NCI-H524 treated with DMSO at 0.1 percent for 48 hours (cell line): ENCODE measurements around the gene RHOA.
"Not testable (repeated sequence)": the region's sequence is repeated elsewhere in the genome, so short reads cannot be mapped to it uniquely, and the experiment has no call there.

Experiments
- DNase-seq: peaks from one replicate; lab custom pipeline; 2025; lab: John Stamatoyannopoulos, UW

The RHOA gene

DNA sequence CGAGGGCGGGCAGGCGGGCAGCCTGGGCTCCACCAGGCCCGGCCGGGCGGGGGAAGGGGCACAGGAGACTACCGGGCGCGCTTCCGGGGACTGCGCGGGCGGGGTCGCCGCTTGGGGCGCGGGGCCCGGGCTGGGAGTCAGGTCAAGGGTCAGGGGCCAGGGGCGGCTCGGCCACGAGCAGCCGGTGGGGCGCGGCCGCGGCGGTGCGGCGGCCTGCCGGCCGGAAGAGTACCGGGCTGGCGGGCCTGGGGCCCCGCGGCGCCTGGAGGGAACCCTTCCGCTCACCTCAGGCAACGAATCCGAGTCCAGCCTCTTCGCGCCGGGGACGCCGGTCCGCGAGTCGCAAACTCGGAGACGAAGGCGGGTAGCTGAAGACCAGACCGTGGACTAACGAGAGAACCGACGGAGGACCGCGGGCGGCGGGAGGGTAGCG, 225 bp downstream of the RHOA start:
- DNase-seq: no peak

DNA sequence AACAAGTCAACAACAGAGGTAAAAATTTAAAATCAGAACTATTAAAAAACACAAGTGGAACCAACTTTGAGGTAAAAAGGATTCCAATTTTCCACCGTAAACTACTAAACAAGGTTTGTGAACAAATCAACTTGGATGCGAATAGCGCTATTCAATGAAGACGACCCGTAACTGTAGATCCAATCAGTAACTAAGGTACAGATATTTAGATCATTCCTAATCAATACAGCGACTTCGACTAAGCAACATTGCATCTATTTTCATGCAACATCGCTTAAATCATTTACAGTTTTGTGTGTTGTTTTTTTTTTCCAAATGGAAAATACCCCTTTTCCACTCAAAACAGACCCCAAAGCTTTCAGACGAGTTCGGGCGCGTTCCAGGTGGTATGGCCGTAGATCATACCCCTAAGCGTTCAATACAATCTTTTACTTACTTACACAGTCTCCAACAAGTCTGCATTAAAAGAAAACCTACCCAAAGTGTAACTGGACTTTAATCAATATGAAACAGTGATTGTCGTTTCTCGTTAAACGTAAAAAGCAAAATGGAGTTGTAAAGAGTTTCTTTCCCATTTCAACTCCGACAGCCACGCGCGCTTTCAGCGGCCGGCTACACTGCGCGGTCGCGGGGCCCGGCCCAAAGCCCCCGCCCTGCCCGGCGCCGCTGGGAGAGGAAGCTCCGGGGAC, 786 bp downstream of the RHOA start:
- no peak for DNase-seq

DNA sequence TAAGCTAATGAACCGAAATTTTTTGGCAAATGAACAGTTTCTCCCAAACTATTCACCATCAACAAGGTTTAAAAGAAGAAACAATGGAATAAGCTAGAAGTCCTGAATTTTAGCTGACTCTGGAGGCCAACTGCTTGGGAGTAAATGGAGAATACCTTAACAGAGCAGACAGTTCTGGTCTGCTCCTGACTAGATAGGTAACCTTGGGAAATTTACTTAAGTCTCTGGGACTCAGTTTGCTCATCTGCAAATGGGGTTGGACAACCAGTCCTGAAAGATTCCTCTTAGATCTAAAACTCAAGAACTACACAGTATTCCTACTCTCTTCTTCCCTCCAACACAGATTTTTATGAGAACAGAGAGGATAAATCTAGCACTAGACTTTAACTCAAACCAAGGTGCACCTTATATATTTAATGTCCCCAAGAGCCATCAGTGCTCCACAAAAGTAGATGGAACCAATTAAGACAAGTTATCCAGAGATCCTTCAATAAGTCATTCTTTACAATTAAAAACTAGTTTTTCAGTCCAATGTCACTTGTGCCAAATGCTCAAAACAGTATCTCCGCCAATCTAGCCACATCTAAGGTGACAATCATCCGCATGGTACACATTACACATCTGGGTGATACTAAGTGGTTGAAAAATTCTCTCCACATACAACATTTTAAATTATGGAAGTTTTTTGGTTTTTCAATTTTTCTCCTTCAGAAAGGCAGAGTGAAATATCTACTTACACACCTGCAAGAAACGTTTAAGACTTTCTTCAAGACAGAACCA, 1.5 kb downstream of the RHOA start:
- no peak for DNase-seq

DNA sequence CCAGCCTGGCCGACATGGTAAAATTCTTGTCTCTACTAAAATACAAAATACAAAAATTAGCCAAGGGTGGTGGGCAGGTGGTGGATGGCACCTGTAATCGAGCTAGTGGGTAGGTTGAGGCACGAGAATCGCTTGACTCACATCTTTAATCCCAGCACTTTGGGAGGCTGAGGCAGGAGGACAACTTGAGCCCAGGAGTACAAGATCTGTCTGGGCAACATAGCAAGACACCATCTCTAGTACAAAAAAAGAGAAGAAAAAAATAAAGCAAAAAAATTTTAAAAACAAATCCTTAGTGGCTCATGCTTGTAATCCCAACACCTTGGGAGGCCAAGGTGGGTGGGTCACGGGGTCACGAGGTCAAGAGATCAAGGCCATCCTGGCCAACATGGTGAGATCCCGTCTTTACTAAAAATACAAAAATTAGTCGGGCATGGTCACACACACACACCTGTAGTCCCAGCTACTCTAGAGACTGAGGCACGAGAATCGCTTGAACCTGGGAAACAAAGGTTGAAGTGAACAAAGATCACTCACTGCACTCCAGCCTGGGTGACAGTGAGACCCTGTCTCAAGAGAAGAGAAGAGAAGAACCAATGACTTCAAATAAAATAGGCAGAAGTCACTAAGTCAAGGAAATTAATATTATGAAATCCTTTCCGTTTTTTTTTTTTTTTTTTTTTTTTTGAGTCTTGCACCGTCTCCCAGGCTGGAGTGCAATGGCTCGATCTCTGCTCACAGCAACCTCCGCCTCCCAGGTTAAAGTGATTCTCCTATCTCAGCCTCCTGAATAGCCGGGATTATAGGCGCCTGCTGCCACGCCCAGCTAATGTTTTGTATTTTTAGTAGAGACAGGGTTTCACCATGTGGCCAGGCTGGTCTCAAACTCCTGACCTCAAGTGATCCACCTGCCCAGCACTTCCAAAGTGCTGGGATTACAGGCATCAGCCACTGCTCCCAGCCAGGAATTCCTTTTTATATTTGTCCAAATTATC, 4.9 kb downstream of the RHOA start:
- DNase-seq: no peak

DNA sequence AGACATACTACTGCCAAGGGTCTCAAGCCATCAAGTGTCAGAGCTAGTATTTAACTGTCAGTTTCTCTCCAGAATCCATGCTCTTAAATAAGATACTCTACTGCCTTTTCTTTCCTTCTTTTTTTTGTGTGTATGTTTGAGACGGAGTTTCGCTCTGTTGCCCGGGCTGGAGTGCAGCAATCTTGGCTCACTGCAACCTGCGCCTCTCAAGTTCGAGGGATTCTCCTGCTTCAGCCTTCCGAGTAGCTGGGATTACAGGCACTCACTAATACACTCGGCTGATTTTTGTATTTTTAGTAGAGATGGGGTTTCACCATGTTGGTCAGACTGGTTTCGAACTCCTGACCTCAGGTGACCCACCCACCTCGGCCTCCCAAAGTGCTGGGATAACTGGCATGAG, 6.2 kb downstream of the RHOA start:
- DNase-seq: not testable (repeated sequence)

DNA sequence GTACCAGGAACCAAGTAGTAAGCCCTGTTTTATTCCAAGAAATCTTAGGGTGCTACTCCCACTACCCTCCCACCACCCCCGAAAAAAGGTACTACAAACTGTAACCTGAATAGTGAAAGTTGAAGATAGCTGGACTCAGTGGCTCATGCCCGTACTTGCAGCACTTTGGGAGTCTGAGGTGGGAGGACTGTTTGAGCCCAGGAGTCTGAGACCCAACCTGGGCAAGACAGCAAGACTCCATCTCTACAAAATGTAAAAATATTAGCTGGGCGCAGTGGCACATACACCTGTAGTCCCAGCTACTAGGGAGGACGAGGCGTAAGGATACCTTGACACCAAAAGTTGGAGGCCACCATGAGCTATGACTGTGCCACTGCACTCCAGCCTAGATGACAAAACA, 7.9 kb downstream of the RHOA start:
- no peak for DNase-seq

DNA sequence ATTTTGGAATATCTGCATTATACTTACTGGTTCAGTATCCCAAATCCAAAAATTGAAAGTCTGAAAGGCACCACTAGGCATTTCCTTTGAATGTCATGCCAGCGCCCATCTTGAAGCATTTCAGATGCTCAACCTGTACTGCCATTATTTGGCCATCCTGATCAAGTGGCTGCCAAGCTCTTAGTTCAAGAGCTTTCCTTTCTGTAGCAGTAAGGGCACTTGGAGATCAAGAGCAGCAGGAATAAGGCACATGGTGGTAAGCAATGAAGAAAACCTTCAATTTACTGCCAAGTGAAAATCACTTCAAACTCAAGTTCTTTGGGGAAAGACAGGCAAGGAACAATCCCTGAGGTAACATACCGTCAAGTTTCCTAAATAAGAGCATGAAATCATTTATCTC, 10.0 kb downstream of the RHOA start:
- DNase-seq: no peak

DNA sequence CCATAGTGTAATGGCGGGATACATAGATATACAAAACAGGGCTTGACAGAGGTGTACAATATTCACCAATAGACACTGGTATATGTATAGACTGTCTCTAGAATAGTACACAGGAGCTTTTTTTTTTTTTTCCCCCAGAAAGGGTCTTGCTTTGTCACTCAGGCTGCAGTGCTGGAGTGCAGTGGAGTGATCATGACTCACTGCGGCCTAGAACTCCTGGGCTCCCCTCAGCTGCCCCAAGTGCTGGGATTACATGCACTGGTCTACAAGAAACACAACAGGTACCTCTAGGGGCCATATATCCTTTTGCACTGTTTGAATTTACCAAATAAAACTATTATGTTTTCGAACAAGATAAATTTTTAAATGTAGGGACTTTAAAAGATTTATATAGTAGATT, 12.3 kb downstream of the RHOA start:
- no peak for DNase-seq

DNA sequence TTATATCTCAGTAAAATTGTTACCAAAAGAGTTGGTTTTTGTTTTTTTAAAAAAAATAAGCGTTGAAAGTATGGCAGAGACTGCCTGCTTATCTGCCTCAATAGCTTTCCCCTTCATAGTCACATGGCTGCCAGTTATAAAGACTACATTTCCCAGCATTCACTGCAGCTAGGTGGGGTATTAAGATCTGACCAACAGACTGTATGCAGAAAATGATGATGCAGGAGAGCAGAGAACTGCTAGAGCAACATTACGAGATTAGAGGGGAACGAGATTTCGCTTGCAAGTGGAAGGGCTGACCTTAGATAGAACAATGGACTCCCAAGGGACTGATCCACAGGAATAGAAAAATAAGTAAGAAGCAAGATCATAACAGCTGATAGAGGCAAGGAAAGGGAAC, 14.3 kb downstream of the RHOA start:
- DNase-seq: no peak

DNA sequence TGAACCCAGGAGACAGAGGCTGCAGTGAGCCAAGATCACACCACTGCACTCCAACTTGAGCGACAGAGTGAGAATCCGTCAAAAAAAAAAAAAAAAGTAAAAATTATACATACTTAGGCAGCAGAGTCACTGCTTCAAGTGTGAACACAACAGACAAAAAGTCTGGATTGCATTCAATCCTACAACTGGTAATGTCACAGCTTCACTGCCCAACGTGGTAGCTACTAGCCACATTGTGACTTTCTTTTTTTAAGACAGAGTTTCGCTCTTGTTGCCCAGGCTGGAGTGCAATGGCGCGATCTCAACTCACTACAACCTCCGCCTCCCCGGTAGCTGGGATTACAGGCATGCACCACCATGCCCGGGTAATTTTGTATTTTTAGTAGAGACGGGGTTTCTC, 20.5 kb downstream of the RHOA start:
- not testable (repeated sequence) for DNase-seq

DNA sequence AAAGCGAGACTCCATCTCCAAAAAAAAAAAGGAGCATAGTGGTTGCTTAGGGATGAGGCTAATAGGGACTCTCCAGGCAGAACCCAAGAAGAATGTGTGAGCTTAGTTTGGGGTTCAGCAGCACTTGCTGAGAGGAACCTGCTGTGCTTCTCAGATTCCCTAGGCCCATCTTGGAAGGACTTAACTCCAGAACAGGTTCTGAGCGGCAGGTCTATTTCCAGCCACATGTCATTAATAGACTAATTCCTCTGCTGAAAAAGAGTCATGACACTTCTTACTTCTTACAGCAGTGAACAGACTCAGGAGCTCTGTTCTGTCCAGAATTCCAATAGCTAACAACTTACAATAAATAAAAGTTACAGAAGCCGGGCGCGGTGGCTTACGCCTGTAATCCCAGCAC, 22.5 kb downstream of the RHOA start:
- DNase-seq: no peak

DNA sequence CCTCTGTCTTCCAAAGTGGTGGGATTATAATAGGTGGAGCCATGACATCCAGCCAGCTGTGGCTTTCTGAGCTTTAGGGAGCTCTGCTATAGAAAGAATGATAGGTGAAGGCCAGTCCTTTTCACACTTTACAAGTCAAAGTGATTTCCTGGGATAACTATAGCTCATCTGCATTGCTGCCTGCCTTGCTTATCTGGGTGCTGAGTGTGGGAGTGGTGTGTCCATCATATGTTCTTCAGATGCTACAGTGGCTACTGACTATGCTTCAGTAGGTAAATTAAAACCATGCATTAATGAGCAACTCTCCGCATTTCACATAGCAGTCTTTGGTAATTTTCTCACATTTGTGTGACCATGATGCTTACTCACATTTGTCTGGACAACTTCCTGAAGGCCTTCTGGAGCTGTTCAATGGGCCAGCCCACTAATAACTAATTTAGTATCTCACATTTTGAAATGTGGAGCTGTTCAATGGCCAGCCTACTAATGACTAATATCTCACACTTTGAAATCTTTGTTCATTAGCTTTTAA, 23.4 kb downstream of the RHOA start:
- no peak for DNase-seq

DNA sequence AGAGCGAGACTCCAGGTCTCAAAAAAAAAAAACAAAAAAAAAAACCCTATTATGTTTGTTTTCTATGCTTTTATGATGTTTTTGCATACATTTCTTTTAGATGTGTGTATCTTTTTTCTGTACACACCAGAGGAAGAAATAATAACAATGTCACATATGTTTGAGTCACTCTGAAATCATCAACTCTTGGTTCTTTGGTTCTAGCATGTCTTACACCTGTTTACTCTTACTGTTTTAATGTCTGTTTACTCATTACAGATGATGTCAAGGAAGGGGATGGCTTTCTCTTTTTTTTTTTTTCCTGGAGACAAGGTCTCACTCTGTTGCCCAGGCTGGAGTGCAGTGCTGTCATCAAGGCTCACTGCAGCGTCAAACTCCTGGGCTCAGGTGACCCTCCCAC, 24.1 kb downstream of the RHOA start:
- DNase-seq: no peak

DNA sequence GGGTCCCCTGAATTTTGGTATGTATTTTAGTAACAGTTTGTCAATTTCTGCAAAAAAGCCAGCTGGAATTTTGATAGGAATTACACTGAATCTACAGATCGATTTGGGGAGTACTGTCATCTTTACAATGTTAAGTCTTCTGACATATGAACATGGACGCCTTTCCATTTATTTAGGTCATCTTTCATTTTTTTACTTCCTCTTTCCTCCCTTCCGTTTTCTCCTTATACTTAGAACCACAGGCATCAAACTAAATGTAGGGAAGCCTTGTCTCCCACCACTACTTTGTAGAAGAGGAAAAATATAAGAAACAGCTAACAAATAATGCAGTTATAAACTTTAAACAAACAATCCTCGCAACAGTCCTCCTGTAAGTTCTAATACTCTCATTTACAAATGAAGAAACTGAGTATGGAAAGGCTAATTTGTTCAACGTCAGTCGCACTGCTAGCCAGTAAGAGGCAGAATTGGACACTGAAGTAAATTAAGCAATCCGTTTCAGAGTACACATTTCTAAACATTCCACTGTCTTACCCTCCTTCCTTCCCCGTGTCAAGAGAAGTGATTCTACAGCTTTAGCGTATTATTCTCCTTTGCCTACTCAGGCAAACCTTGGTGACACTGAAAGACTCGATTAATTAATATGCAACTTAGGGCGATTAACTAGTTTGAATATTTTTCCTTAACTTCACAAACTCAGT, 25.6 kb downstream of the RHOA start:
- no peak for DNase-seq

DNA sequence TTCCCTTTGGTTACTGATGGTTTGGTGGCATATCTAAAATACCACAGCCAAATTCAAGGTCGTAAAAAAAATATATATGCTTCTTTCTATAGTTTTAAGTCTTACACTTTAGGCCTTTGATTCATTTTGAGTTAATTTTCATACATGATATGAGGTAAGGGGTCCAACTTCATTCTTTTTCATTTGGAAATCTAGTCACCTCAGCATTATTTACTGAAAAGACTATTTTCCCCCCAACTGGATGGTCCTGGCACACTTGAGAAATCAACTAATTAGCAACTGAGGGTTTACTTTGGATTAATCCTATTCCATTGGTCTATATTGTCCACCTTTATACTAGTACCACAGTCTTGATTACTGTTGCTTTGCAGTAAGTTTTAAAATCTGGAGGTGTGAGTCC, 26.2 kb downstream of the RHOA start:
- DNase-seq: no peak

DNA sequence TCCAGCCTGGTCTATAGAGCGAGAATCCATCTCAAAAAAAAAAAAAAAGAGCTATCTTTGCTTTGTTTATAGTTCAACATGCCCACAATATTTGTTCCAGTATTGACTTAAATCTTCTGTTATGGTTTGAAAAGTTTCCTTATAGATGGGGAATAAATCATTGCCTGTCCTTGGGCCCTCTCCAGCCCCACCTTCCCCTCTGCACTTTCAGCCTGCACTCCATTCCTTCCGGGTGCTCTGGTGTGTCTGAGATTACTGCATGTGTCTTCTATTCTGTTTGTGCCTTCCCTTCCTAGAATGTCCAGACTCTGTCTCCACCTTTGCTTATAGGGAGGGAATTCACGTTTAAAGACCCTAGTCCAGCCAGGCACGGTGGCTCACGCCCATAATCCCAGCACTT, 28.4 kb downstream of the RHOA start:
- DNase-seq: no peak

DNA sequence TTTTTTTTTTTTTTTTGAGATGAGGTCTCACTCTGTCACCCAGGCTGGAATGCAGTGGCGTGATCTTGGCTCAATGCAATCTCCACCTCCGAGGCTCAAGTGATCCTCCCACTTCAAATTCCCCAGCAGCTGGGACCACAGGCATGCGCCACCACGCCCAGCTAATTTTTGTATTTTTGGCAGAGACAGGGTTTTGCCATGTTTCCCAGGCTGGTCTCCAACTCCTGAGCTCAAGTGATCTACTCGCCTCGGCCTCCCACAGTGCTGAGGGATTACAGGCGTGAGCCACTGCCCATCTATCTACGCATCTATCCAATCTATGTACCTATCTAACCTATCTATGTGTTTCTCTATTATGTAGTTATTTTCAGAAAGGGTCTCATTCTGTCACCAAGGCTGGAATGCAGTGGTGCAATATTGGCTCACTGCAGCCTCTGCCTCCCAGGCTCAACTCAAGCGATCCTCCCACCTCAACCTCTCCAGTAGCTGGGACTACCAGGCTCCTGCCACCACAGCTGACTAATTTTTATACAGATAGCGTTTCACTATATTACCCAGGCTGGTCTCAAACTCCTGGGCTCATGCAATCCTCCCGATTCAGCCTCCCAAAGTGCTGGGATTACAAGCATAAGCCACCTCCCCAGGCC, 33.4 kb downstream of the RHOA start:
- no peak for DNase-seq

DNA sequence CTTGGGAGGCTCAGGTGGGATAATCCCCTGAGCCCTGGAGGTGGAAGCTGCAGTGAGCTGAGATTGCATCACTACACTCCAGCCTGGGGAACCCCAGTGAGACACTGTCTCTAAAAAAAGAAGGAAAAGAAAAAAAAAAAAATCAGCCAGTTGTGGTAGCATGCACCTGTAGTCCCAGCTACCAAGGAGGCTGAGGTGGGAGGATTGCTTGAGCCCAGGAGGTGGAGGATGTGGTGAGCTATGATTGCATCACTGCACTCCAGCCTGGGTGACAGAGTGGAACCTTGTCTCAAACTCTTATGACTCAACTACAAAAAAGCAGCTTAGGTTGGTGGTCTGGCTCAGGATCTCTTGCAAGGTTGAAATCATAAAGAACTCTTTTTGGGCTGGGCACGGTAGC, 34.3 kb downstream of the RHOA start:
- no peak for DNase-seq

DNA sequence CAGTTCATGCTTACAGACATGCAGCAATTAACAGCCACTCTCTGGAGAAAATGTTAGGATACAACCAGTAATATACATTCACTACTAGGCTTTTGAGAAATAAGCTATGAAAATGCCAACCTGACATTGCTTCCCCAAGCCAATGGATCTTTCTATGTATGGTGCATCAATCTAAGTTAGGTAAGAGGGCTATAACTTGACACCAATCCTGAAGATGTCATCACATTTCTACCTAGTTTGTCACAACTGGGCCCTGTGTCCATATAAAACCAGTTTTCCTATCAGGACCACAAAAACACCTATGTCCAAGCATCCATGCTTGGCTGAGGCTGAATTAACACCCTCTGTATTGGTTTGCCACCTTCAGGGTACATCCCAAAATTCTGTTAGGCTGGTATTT, 39.8 kb downstream of the RHOA start:
- no peak for DNase-seq

DNA sequence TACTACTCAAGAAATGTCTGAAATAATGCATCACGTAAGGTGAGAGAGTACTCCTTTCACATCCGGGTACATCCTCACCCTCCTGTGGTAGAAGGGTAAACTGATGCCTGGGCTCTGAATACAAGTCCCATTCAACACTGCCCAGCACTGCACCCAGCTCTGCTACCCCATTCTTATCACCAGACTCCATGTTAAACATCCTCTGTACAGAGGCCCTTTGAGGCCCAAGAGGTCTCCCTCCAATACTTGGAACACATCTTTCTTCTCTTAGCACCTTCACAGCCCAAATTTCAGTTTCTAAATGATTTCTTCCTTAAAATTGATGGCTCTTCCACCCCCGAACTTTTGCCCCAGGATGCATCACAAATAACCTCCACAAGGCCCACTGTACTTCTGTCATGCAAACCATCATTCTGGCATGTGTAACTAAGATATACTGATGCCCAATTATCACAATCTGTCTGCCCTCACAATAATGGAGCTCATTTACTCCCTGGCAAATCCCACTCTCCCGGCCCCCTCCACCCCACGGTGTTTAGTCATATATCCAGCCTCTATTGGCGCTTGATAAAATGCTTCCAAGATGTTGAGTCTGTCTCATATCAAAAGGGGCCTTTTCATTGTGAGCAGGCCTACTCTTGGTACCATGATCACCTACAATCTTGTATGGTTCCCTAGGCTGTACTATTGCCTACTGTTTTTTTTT, 41.0 kb downstream of the RHOA start:
- DNase-seq: no peak

DNA sequence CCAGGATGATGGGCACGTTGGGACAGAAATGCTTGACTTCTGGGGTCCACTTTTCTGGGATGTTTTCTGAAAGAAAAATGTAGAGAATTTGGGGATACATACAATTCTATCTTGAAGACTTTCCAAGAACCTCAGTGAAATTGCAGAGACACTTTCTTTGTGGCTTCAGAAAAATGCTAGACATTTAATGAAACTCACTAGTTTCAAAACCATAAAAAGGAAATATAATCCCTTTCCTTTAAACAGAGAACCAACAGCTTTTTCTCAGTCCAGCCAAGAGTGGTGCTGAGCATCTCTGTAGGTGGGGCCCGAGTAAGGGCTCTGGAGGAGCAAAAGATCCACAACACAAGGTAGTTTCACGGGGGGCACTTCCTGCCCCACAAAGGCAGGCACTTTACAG, 49.2 kb downstream of the RHOA start:
- no peak for DNase-seq
